Measurements from ENCODE around the gene GALNT9. TPM values are rescaled to one million over a fixed set of nuclear protein-coding genes. Genes with fewer than 3 reads are reported as not detected.

GALNT9 gene
- total RNA-seq, 2 experiments from 2014 or later: not detected

DNA sequence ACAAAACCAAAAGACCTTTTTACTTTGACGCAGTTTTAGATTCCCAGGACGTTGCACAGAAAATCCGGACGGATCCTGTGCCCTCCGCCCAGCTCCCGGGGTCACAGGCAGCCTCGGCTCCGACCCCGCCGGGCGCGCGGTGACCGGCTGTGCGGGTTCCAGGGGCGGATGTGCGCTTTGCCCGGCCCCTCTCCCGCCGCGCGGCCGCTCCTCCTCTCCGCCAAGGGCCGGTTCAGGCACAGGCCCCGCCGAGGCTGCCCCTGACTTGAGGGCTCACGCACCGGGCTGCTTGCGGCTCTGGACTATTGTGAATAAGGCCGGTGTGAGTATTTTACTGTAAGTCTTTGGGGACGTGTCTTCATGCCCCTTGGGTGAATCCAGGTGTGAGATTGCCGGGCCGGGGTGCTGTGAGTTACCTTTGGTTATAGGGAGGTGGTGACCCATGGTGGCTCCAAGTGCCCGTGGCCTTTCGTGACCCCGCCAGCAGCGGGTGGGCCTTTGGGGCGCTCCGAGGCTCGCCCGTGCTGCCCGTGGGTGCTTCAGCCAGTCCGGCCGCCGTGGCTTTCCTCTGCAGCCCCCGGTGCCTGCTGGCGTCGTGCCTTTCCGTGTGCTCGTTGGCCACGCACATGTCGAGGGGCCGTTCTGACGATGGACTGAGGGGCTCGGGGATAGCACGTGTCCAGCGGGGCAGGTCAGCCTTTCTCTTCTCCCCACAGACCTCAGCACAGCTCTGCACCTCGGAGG is 139.2 kb downstream of the GALNT9 start:
- POLR2A ChIA-PET: interaction anchor here (1.0 to 2.4 kb wide), 5 partner anchors 11 to 45 kb away, joined by 4 to 35 read pairs (median 8); no protein-coding TSS in a partner anchor
- DNase-seq (no peak), ATAC-seq (ENCODE audit: poor library complexity) (no peak)
- H3K36me3 ChIP-seq (ENCODE audit: insufficient read depth, low read length): peaks cover 9% of the 10 kb centered on the region
- H3K27me3 Mint-ChIP-seq: no peaks in the 10 kb centered on the region
- TF ChIP-seq, protein P1, sequence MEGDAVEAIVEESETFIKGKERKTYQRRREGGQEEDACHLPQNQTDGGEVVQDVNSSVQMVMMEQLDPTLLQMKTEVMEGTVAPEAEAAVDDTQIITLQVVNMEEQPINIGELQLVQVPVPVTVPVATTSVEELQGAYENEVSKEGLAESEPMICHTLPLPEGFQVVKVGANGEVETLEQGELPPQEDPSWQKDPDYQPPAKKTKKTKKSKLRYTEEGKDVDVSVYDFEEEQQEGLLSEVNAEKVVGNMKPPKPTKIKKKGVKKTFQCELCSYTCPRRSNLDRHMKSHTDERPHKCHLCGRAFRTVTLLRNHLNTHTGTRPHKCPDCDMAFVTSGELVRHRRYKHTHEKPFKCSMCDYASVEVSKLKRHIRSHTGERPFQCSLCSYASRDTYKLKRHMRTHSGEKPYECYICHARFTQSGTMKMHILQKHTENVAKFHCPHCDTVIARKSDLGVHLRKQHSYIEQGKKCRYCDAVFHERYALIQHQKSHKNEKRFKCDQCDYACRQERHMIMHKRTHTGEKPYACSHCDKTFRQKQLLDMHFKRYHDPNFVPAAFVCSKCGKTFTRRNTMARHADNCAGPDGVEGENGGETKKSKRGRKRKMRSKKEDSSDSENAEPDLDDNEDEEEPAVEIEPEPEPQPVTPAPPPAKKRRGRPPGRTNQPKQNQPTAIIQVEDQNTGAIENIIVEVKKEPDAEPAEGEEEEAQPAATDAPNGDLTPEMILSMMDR (IDR thresholded peaks at IDR 0.05): no peak
- intact Hi-C loops (cut with DNase I, micrococcal nuclease): no loop called here
- peak overlapping the region; percentile 86 for H3K27ac Mint-ChIP-seq
- H3K4me1 ChIP-seq (ENCODE audit: insufficient read depth, low read length): peaks cover 55% of the 10 kb centered on the region
- peaks cover 10 to 60% of the 10 kb centered on the region in 2 experiments for H3K9me3 ChIP-seq (ENCODE audit: control insufficient read depth in 1 of 2, insufficient read depth in 1 of 2, low read length in 2 of 2)
- peak overlapping the region; percentile 93 for H3K4me3 Mint-ChIP-seq
- H3K27ac ChIP-seq (ENCODE audit: low read depth in 1 of 2, low read length in 2 of 2): peak overlapping the region; percentile 64 to 76
- H3K9me3 Mint-ChIP-seq: peaks cover 6% of the 10 kb centered on the region
- peaks cover 22% of the 10 kb centered on the region for H3K36me3 Mint-ChIP-seq (ENCODE audit: low read depth)
- H3K27me3 ChIP-seq (ENCODE audit: control insufficient read depth in 1 of 2, insufficient read depth in 2 of 2, low read length in 2 of 2): no peaks in the 10 kb centered on the region
- CTCF ChIA-PET: interaction anchor here (1.4 kb wide), 1 partner anchor 36 kb away, joined by 5 read pairs; no protein-coding TSS in a partner anchor
- H3K4me3 ChIP-seq (ENCODE audit: low read length): peak overlapping the region; percentile 60
- peaks cover 42% of the 10 kb centered on the region for H3K4me1 Mint-ChIP-seq (ENCODE audit: low read depth)

DNA sequence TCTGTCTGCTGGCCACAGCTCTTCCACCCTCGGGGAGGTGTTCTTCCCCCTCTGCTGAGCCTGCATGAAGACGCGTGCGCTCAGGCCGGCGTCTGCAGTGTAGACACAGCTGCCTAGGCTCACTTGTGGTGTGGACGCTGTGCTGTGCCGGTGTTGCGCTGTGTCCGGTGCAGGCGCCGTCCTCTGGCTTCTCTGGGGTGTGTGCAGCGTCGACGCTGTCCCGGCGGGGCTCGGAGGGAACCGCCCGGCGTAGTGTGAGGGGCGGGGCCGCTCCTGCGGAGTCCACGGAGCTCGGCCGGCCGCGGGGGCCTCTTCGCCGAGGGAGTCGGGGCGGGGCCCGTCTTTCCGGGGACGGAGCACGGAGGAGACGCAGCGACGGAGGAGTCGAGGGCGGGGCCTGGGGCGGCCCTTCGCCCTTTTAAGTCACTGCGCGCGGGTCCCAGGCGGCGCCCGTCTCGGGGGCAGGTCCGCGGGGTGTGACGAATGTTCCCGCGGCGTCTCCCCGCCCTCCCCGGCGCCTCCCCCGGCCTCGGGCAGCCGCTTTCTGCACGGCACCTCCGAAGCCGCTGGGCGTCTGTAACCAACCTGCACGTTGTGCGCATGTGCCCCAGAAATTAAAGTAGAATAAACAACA is 139.9 kb downstream of the GALNT9 start:
- H3K4me3 ChIP-seq (ENCODE audit: low read length): peak overlapping the region; percentile 91
- H3K36me3 Mint-ChIP-seq (ENCODE audit: low read depth): peaks cover 22% of the 10 kb centered on the region
- H3K27ac Mint-ChIP-seq: peak overlapping the region; percentile 86
- H3K36me3 ChIP-seq (ENCODE audit: insufficient read depth, low read length): peaks cover 9% of the 10 kb centered on the region
- H3K27me3 Mint-ChIP-seq: no peaks in the 10 kb centered on the region
- H3K4me3 Mint-ChIP-seq: peak overlapping the region; percentile 93
- POLR2A ChIA-PET: interaction anchor here (0.9 to 2.4 kb wide), 7 partner anchors 10 to 640 kb away, joined by 3 to 35 read pairs (median 4); no protein-coding TSS in a partner anchor
- peaks cover 6% of the 10 kb centered on the region for H3K9me3 Mint-ChIP-seq
- intact Hi-C loops (cut with DNase I, micrococcal nuclease): loop anchor here (1.0 to 5.0 kb wide), 4 partner anchors 37 to 298 kb away; partner anchors contain the start of genes DDX51 (in 1 of the 2) and NOC4L (in 1 of the 2)
- CTCF ChIA-PET: interaction anchor here (1.4 kb wide), 1 partner anchor 36 kb away, joined by 5 read pairs; no protein-coding TSS in a partner anchor
- no peaks in the 10 kb centered on the region for H3K27me3 ChIP-seq (ENCODE audit: control insufficient read depth in 1 of 2, insufficient read depth in 2 of 2, low read length in 2 of 2)
- peak; percentile 87 for ATAC-seq (ENCODE audit: poor library complexity)
- TF ChIP-seq, protein P1 (IDR thresholded peaks at IDR 0.05): no peak
- peak; percentile 86 to 98 (median 94) for DNase-seq
- peaks cover 10 to 58% of the 10 kb centered on the region in 2 experiments for H3K9me3 ChIP-seq (ENCODE audit: control insufficient read depth in 1 of 2, insufficient read depth in 1 of 2, low read length in 2 of 2)
- H3K27ac ChIP-seq (ENCODE audit: low read depth in 1 of 2, low read length in 2 of 2): peak overlapping the region; percentile 64 to 76
- H3K4me1 Mint-ChIP-seq (ENCODE audit: low read depth): peaks cover 45% of the 10 kb centered on the region
- H3K4me1 ChIP-seq (ENCODE audit: insufficient read depth, low read length): peaks cover 55% of the 10 kb centered on the region

DNA sequence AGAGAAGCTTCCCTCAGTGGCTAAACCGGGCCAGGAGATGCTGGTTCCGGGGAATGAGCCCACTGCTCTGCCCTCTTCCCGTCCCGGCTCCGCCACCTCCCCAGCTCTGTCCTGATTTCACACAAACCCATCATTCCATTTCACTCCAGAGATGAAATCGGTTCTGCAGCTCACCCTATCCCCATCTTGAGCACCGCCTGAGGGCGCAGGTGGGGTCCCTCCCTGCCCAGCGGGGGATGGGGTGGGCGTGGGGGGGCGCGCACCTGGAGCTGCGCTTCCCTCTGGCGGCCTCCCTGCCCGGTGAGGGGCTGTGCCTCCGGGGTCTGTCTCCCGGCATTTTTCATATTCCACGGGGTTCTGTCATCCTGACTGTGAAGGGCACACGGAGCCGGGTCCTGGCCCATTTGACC is 140.5 kb downstream of the GALNT9 start:
- H3K9me3 Mint-ChIP-seq: peaks cover 7% of the 10 kb centered on the region
- peak overlapping the region; percentile 91 for H3K4me3 ChIP-seq (ENCODE audit: low read length)
- ChIA-PET CTCF (interaction anchor here (1.4 kb wide), 1 partner anchor 35 kb away, joined by 5 read pairs; no protein-coding TSS in a partner anchor), POLR2A (interaction anchor here (0.9 to 2.4 kb wide), 7 partner anchors 10 to 640 kb away, joined by 3 to 35 read pairs (median 4); no protein-coding TSS in a partner anchor)
- H3K4me1 ChIP-seq (ENCODE audit: insufficient read depth, low read length): peaks cover 55% of the 10 kb centered on the region
- DNase-seq (peak in 3 of 14 experiments; percentile 15 to 49 (median 48)), ATAC-seq (ENCODE audit: poor library complexity) (no peak)
- peak overlapping the region; percentile 86 for H3K27ac Mint-ChIP-seq
- TF ChIP-seq, protein P1 (IDR thresholded peaks at IDR 0.05): no peak
- H3K27me3 Mint-ChIP-seq: no peaks in the 10 kb centered on the region
- peak overlapping the region; percentile 93 for H3K4me3 Mint-ChIP-seq
- H3K4me1 Mint-ChIP-seq (ENCODE audit: low read depth): peaks cover 49% of the 10 kb centered on the region
- no peaks in the 10 kb centered on the region for H3K27me3 ChIP-seq (ENCODE audit: control insufficient read depth in 1 of 2, insufficient read depth in 2 of 2, low read length in 2 of 2)
- H3K36me3 ChIP-seq (ENCODE audit: insufficient read depth, low read length): peaks cover 9% of the 10 kb centered on the region
- intact Hi-C loops (cut with DNase I, micrococcal nuclease): loop anchor here (1.0 to 5.0 kb wide), 4 partner anchors 37 to 298 kb away; partner anchors contain the start of genes DDX51 (in 1 of the 2) and NOC4L (in 1 of the 2)
- peaks cover 22% of the 10 kb centered on the region for H3K36me3 Mint-ChIP-seq (ENCODE audit: low read depth)
- H3K9me3 ChIP-seq (ENCODE audit: control insufficient read depth in 1 of 2, insufficient read depth in 1 of 2, low read length in 2 of 2): peaks cover 9 to 55% of the 10 kb centered on the region in 2 experiments
- peak overlapping the region; percentile 59 to 62 for H3K27ac ChIP-seq (ENCODE audit: low read depth in 1 of 2, low read length in 2 of 2)

Data from CD4-positive, alpha-beta T cell (primary cell).